A549 (cell line): Measurements from ENCODE around the gene STYX. TPM values are rescaled to one million over a fixed set of nuclear protein-coding genes. Genes with fewer than 3 reads are reported as not detected.

Experiments
- ATAC-seq, 2 experiments: fragments of 200-7000 bp in 1 of 2; fragments of >200 bp in 1 of 2; cut with Nextera tagmentation in 1 of 2; cut with Tn5 transposase in 1 of 2; 3 replicates each; pipeline versions ENCODE4 v1.8.0 to v1.9.1; 2018 to 2020; ENCODE audit warnings: mild to moderate bottlenecking in 1 of 2, moderate library complexity in 1 of 2
- CTCF ChIA-PET: fragments of 300-600 bp; sonication (Branson Sonifier 250); formaldehyde crosslinking; extraction: SDS; loops from one replicate; lab custom pipeline; 2021; ENCODE audit warnings: antibody characterized with exemption, inconsistent platforms; lab: Yijun Ruan, JAX
- POLR2A ChIA-PET: fragments of 350-600 bp; formaldehyde crosslinking; extraction: SDS; loops from one replicate; lab custom pipeline; 2021; ENCODE audit warnings: antibody characterized with exemption, inconsistent platforms; lab: Yijun Ruan, JAX
- DNase-seq, 2 experiments: peaks; one replicate each; pipeline versions ENCODE4 v3.0.0 to v3.0.0-alpha.2; 2011 to 2016; ENCODE audit warnings: low read depth in 1 of 2, low spot score in 1 of 2
- FAIRE-seq: peaks from 2 replicates; lab custom pipeline; 2011; peaks lifted over from hg19 to GRCh38; lab: Jason Lieb, UNC
- H3K27ac ChIP-seq, 2 experiments: fragments of >200 bp; sonication (Bioruptor Twin); formaldehyde crosslinking; 3 replicates each; pipeline ENCODE4 v1.5.1; 2016 to 2017
- H3K4me1 ChIP-seq: fragments of >200 bp; sonication (Bioruptor Twin); formaldehyde crosslinking; 3 replicates; pipeline ENCODE4 v1.6.1; 2016
- H3K4me2 ChIP-seq: fragments of >200 bp; sonication (Bioruptor Twin); formaldehyde crosslinking; 3 replicates; pipeline ENCODE4 v1.6.1; 2016
- H3K4me3 ChIP-seq: fragments of >200 bp; sonication (Bioruptor Twin); formaldehyde crosslinking; 3 replicates; pipeline ENCODE4 v1.5.1; 2016
- H3K9me3 ChIP-seq: fragments of >200 bp; sonication (Bioruptor Twin); formaldehyde crosslinking; 3 replicates; pipeline ENCODE4 v1.6.1; 2016
- CBX2 ChIP-seq: fragments of 200-600 bp; sonication (generic); IDR thresholded peaks from 2 replicates; pipeline ENCODE4 v1.6.1; 2016; ENCODE audit warnings: low read depth, mild to moderate bottlenecking, borderline replicate concordance
- CEBPB ChIP-seq, 2 experiments: fragments of >200 bp in 1 of 2; sonication (Bioruptor Twin) in 1 of 2; formaldehyde crosslinking in 1 of 2; IDR thresholded peaks; 2 replicates each; pipeline ENCODE4 v1.6.1; 2012 to 2016
- CHD2 ChIP-seq: fragments of 150-350 bp; IDR thresholded peaks from 2 replicates; pipeline ENCODE4 v1.6.1; 2014; ENCODE audit warnings: low read length; ENCODE audit not compliant: partially characterized antibody
- E2F6 ChIP-seq: IDR thresholded peaks from 2 replicates; pipeline ENCODE4 v1.6.1; 2012; ENCODE audit warnings: low read depth, borderline replicate concordance
- EHF ChIP-seq: fragments of 250-450 bp; sonication (Bioruptor Pico); IDR thresholded peaks from 2 replicates; pipeline ENCODE4 v1.5.0; 2020; ENCODE audit warnings: mild to moderate bottlenecking
- EP300 ChIP-seq, 2 experiments: fragments of >200 bp; sonication (Bioruptor Twin); formaldehyde crosslinking; IDR thresholded peaks; 2 replicates in 1 of 2; 3 replicates in 1 of 2; pipeline ENCODE4 v1.6.1; 2016 to 2017
- GATA3 ChIP-seq: IDR thresholded peaks from 2 replicates; pipeline ENCODE4 v1.6.1; 2012; ENCODE audit warnings: borderline replicate concordance
- HOXB5 ChIP-seq: fragments of 250-450 bp; sonication (Bioruptor Pico); IDR thresholded peaks from 2 replicates; pipeline ENCODE4 v1.5.0; 2020; ENCODE audit warnings: mild to moderate bottlenecking, moderate library complexity
- JUN ChIP-seq, 2 experiments: fragments of >200 bp; sonication (Bioruptor Twin); formaldehyde crosslinking; IDR thresholded peaks; 2 replicates in 1 of 2; 3 replicates in 1 of 2; pipeline ENCODE4 v1.6.1; 2016 to 2017
- MAX ChIP-seq: IDR thresholded peaks from 2 replicates; pipeline ENCODE4 v1.6.1; 2012
- MYC ChIP-seq: IDR thresholded peaks from 2 replicates; pipeline ENCODE4 v1.6.1; 2012; ENCODE audit warnings: mild to moderate bottlenecking, inconsistent platforms, low read length, improper control_type of control experiment, borderline replicate concordance
- PHF8 ChIP-seq: fragments of 200-600 bp; sonication (generic); IDR thresholded peaks from 2 replicates; pipeline ENCODE4 v1.6.1; 2016; ENCODE audit warnings: low read depth, mild to moderate bottlenecking, antibody characterized with exemption, moderate library complexity, borderline replicate concordance
- POLR2A ChIP-seq: IDR thresholded peaks from 2 replicates; pipeline ENCODE4 v1.6.1; 2012; ENCODE audit warnings: mild to moderate bottlenecking, low read length
- POLR2AphosphoS2 ChIP-seq: conservative IDR thresholded peaks from 2 replicates; pipeline ENCODE4 v1.6.1; 2012; ENCODE audit warnings: low read length, improper control_type of control experiment, inconsistent platforms
- RFX5 ChIP-seq: fragments of 450-650 bp; IDR thresholded peaks from 2 replicates; pipeline ENCODE4 v1.7.1; 2014; ENCODE audit warnings: antibody characterized with exemption, mild to moderate bottlenecking, moderate library complexity
- TP53 ChIP-seq: fragments of 250-450 bp; sonication (Bioruptor Pico); IDR thresholded peaks from 2 replicates; pipeline ENCODE4 v1.5.0; 2021; ENCODE audit warnings: mild to moderate bottlenecking, moderate library complexity
- ZC3H11A ChIP-seq: fragments of 450-650 bp; IDR thresholded peaks from 2 replicates; pipeline ENCODE4 v1.6.1; 2014; ENCODE audit warnings: antibody characterized with exemption, mild to moderate bottlenecking
- ZSCAN20 ChIP-seq: fragments of 250-450 bp; sonication (Bioruptor Pico); IDR thresholded peaks from 2 replicates; pipeline ENCODE4 v1.8.0; 2022; ENCODE audit warnings: mild to moderate bottlenecking, moderate library complexity
- WGBS: methylation state at CpG from one replicate; pipeline ENCODE4 v1.1.6; 2017; ENCODE audit errors: missing lambda C conversion rate; 5-methylcytosine and 5-hydroxymethylcytosine counted together
- polyA plus RNA-seq, 4 experiments: library from polyadenylated mRNA; depleted of rRNA in 3 of 4; stranded (reverse); fragments of >200 nt; fragmentation: RNase III in 1 of 4; extraction: RNeasy Plus Mini Kit Qiagen cat#74134 plus additional on column Dnase treatment in 1 of 4; gene quantifications; 2 replicates in 3 of 4; 3 replicates in 1 of 4; pipeline ENCODE4 v1.2.3, GENCODE V29; 2011 to 2017
- TF ChIP-seq, protein P1 (sequence below): fragments of >200 bp; sonication (Bioruptor Twin); formaldehyde crosslinking; IDR thresholded peaks from 3 replicates; pipeline ENCODE4 v1.6.1; 2016
- TF ChIP-seq, protein P2 (sequence below): IDR thresholded peaks from 2 replicates; pipeline ENCODE4 v1.6.1; 2012

Gene STYX
- polyA plus RNA-seq, 2 of the 4 experiments (the other 2 are of a cell fraction), result 7.6 to 12.0 TPM

DNA sequence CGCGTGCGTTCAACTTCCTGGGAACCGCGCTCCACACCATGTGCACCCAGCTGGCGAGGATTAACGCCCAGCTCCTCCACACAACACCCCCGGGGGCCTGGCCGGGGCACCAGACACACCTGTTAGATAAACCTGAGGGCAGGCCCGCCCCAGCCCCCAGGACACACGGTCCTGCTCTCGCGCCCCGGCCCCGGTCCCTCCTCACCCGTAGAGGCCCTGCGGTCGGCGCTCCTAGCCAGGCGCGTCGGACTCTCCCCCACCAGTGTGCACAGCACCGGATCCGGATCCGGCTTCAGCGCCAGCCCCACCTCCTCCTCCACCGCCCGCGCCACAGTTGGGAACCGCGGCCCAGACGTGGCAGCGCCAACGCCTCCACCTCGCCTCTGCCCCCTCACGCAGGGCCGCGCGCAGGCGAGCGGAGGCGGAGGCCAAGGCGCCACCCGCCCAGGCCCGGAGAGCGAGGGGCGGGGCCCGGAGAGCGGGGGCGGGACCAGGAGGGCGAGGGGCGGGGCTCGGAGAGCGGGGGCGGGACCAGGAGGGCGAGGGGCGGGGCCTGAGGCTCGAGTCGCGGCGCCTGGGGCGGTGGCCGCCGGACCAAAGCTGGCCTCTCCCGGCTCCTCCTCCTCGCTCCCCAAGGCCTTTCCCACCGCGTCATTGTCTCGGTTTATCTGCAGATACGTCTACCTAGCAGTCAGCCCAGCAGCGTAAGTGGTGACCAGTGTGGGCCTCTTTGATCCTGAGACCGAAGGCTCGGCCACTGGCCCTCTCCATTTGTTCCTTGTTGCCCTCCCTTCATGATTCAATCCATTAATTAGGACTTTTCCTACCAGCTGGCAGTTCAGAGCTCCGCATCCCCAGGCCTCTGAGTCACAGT, 61.5 kb downstream of the STYX start, which contains the start of gene GNPNAT1:
Gene GNPNAT1, minus strand, starts transcription at position 385 of the 874 bp plus-strand sequence. CDS start 6,957 bp downstream, outside the sequence.
- POLR2A ChIA-PET, result interaction anchor here (0.8 to 2.9 kb wide), 9 partner anchors 8 to 239 kb away, joined by 3 to 14 read pairs (median 4); partner anchors contain the start of genes ERO1A, FERMT2, GPR137C and PSMC6
- TF ChIP-seq, protein P1, sequence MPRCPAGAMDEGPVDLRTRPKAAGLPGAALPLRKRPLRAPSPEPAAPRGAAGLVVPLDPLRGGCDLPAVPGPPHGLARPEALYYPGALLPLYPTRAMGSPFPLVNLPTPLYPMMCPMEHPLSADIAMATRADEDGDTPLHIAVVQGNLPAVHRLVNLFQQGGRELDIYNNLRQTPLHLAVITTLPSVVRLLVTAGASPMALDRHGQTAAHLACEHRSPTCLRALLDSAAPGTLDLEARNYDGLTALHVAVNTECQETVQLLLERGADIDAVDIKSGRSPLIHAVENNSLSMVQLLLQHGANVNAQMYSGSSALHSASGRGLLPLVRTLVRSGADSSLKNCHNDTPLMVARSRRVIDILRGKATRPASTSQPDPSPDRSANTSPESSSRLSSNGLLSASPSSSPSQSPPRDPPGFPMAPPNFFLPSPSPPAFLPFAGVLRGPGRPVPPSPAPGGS, result 0 out of 3 replicates have a peak, but pooled peaks have one; percentile 53
- TF ChIP-seq ZC3H11A (no peak), CBX2 (no peak), EHF (CRISPR knock-in tag) (0 out of 2 replicates have a peak, but pooled peaks have one; percentile 35), CHD2 (no peak), JUN (IDR thresholded peaks at IDR 0.05) (peak; percentile 12 to 85; a peak in 3 of 5 replicates), RFX5 (no peak), MYC (peak; percentile 85), TP53 (CRISPR knock-in tag) (no peak), HOXB5 (CRISPR knock-in tag) (0 out of 2 replicates have a peak, but pooled peaks have one; percentile 58), GATA3 (peak; percentile 29; the same call in 1 of the 2 replicates), PHF8 (peak; percentile 93), POLR2A (peak; percentile 90), E2F6 (peak; percentile 94), MAX (peak; percentile 98), CEBPB (IDR thresholded peaks at IDR 0.05) (no peak), EP300 (IDR thresholded peaks at IDR 0.05) (no peak), ZSCAN20 (CRISPR knock-in tag) (0 out of 2 replicates have a peak, but pooled peaks have one; percentile 26)
- TF ChIP-seq, protein P2, sequence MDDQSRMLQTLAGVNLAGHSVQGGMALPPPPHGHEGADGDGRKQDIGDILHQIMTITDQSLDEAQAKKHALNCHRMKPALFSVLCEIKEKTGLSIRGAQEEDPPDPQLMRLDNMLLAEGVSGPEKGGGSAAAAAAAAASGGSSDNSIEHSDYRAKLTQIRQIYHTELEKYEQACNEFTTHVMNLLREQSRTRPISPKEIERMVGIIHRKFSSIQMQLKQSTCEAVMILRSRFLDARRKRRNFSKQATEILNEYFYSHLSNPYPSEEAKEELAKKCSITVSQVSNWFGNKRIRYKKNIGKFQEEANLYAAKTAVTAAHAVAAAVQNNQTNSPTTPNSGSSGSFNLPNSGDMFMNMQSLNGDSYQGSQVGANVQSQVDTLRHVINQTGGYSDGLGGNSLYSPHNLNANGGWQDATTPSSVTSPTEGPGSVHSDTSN, result peak; percentile 38; the same call in 1 of the 2 replicates
- H3K4me1 ChIP-seq, result peaks cover 19% of the 10 kb centered on the region
- CTCF ChIA-PET, result interaction anchor here (1.7 kb wide), 1 partner anchor 23 kb away, joined by 4 read pairs; no protein-coding TSS in a partner anchor
- no peak for FAIRE-seq
- peak; percentile 93 to 95 for ATAC-seq
- H3K4me3 ChIP-seq, result peak within 1 kb of the TSS; percentile 65
- 1% methylated on average over 20 of the region's 74 CpGs for WGBS
- H3K9me3 ChIP-seq, result no peaks in the 10 kb centered on the region
- H3K27ac ChIP-seq, result peak within 1 kb of the TSS; percentile 92 to 96
- peak within 1 kb of the TSS; percentile 86 for H3K4me2 ChIP-seq
- peak; percentile 83 to 94 for DNase-seq

DNA sequence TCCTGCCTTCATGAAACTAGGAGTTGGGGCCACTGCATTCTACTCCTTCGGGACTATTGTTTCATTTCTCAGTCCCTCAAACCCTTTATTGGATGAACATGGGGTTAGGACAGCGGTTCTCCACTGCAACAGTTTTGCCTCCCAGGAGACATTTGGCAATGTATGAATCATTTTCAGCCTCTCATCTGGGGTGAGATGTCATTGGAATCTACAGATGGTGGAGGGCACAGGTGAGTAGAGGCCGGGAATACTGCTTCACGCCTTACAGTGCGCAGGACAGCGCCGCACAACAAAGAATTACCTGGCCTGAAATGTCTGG, 62.1 kb downstream of the STYX start:
- FAIRE-seq, result no peak
- 0 out of 4 replicates have a peak, but pooled peaks of 1 of the 2 experiments have one; percentile 5 for TF ChIP-seq CEBPB (IDR thresholded peaks at IDR 0.05)
- TF ChIP-seq POLR2AphosphoS2, result no peak
- ChIA-PET CTCF (no interaction called here), POLR2A (interaction anchor here (0.8 to 2.9 kb wide), 8 partner anchors 9 to 240 kb away, joined by 3 to 14 read pairs (median 4); partner anchors contain the start of genes ERO1A, FERMT2, GPR137C and PSMC6)
- no peaks in the 10 kb centered on the region for H3K9me3 ChIP-seq
- peak overlapping the region; percentile 92 to 96 for H3K27ac ChIP-seq
- no peak; a peak in 3 of 6 replicates for ATAC-seq
- no peak for DNase-seq
- peak overlapping the region; percentile 85 for H3K4me2 ChIP-seq
- peak overlapping the region; percentile 65 for H3K4me3 ChIP-seq
- peaks cover 19% of the 10 kb centered on the region for H3K4me1 ChIP-seq
- 70% methylated on average over 7 of the region's 7 CpGs for WGBS
